WTC11 (cell line): ENCODE data around the gene ENO2. TPM values are rescaled to one million over a fixed set of nuclear protein-coding genes. Genes with fewer than 3 reads are reported as not detected.

Experiments used
- ATAC-seq: fragments of 200-7000 bp; cut with Tn5 transposase; 2 replicates; pipeline ENCODE4 v1.10.0; 2021; ENCODE audit warnings: mild to moderate bottlenecking, moderate library complexity
- CTCF ChIA-PET: fragments of 300-600 bp; sonication (Branson Sonifier 250); formaldehyde crosslinking; loops from one replicate; lab custom pipeline; 2021; ENCODE audit warnings: antibody characterized with exemption; lab: Charles Lee
- POLR2A ChIA-PET: fragments of 350-600 bp; sonication (Branson Sonifier 250); formaldehyde crosslinking; loops from one replicate; lab custom pipeline; 2021; ENCODE audit warnings: antibody characterized with exemption; lab: Charles Lee
- DNase-seq: peaks from one replicate; pipeline ENCODE4 v3.0.0; 2021; ENCODE audit warnings: low spot score
- H3K27ac Mint-ChIP-seq: 2 replicates; pipeline ENCODE4 v1.8.0; 2021; ENCODE audit warnings: mixed read lengths
- H3K27me3 Mint-ChIP-seq: 2 replicates; pipeline ENCODE4 v1.8.0; 2021; ENCODE audit warnings: low read depth, mild to moderate bottlenecking, moderate library complexity, mixed read lengths
- H3K36me3 Mint-ChIP-seq: 2 replicates; pipeline ENCODE4 v1.8.0; 2021; ENCODE audit warnings: mixed read lengths
- H3K4me1 Mint-ChIP-seq: 2 replicates; pipeline ENCODE4 v1.8.0; 2022; ENCODE audit warnings: mixed read lengths
- H3K4me3 Mint-ChIP-seq: 2 replicates; pipeline ENCODE4 v1.8.0; 2021; ENCODE audit warnings: mild to moderate bottlenecking, moderate library complexity, mixed read lengths
- H3K9me3 Mint-ChIP-seq: 2 replicates; pipeline ENCODE4 v1.8.0; 2021; ENCODE audit warnings: mixed read lengths
- AR ChIP-seq: fragments of 250-450 bp; sonication (Bioruptor Pico); IDR thresholded peaks from 2 replicates; pipeline ENCODE4 v1.9.0; 2021; ENCODE audit warnings: mild to moderate bottlenecking
- CREM ChIP-seq: sonication (generic); formaldehyde crosslinking; IDR thresholded peaks from 2 replicates; pipeline ENCODE4 v1.8.1; 2022; ENCODE audit warnings: mild to moderate bottlenecking, missing genetic modification reagents, moderate library complexity
- E2F5 ChIP-seq: sonication (generic); formaldehyde crosslinking; IDR thresholded peaks from 2 replicates; pipeline ENCODE4 v1.8.1; 2022; ENCODE audit warnings: mild to moderate bottlenecking, moderate library complexity, missing genetic modification reagents
- ERG ChIP-seq: fragments of 250-450 bp; sonication (Bioruptor Pico); IDR thresholded peaks from 2 replicates; pipeline ENCODE4 v1.8.0; 2021; ENCODE audit warnings: mild to moderate bottlenecking
- KAT7 ChIP-seq: sonication (generic); formaldehyde crosslinking; IDR thresholded peaks from 2 replicates; pipeline ENCODE4 v1.8.1; 2023; ENCODE audit warnings: missing genetic modification reagents, mild to moderate bottlenecking, borderline replicate concordance
- MLX ChIP-seq: sonication (generic); formaldehyde crosslinking; IDR thresholded peaks from 2 replicates; pipeline ENCODE4 v1.8.1; 2023; ENCODE audit warnings: mild to moderate bottlenecking, missing genetic modification reagents, moderate library complexity
- NFATC4 ChIP-seq: fragments of 250-450 bp; sonication (Bioruptor Pico); IDR thresholded peaks from 2 replicates; pipeline ENCODE4 v1.9.0; 2021; ENCODE audit warnings: mild to moderate bottlenecking
- PRDM15 ChIP-seq: sonication (generic); formaldehyde crosslinking; IDR thresholded peaks from 2 replicates; pipeline ENCODE4 v1.8.0; 2022; ENCODE audit warnings: missing genetic modification reagents
- PRRX2 ChIP-seq: fragments of 250-450 bp; sonication (Bioruptor Pico); IDR thresholded peaks from 2 replicates; pipeline ENCODE4 v1.8.0; 2021; ENCODE audit warnings: mild to moderate bottlenecking
- RORB ChIP-seq: fragments of 250-450 bp; sonication (Bioruptor Pico); IDR thresholded peaks from 2 replicates; pipeline ENCODE4 v1.9.0; 2021; ENCODE audit warnings: mild to moderate bottlenecking
- SMAD3 ChIP-seq: sonication (generic); formaldehyde crosslinking; IDR thresholded peaks from 2 replicates; pipeline ENCODE4 v1.8.0; 2022; ENCODE audit warnings: missing genetic modification reagents, mild to moderate bottlenecking, borderline replicate concordance
- ZBTB43 ChIP-seq: sonication (generic); formaldehyde crosslinking; IDR thresholded peaks from 2 replicates; pipeline ENCODE4 v1.8.1; 2023; ENCODE audit warnings: mild to moderate bottlenecking, missing genetic modification reagents
- ZNF138 ChIP-seq: sonication (generic); formaldehyde crosslinking; conservative IDR thresholded peaks from 2 replicates; pipeline ENCODE4 v1.8.1; 2022; ENCODE audit warnings: mild to moderate bottlenecking, moderate library complexity, missing genetic modification reagents
- ZNF281 ChIP-seq: sonication (generic); formaldehyde crosslinking; IDR thresholded peaks from 2 replicates; pipeline ENCODE4 v1.8.0; 2023; ENCODE audit warnings: mild to moderate bottlenecking, missing genetic modification reagents
- ZNF317 ChIP-seq: sonication (generic); formaldehyde crosslinking; IDR thresholded peaks from 2 replicates; pipeline ENCODE4 v1.8.1; 2023; ENCODE audit warnings: low read depth, mild to moderate bottlenecking, moderate library complexity, missing genetic modification reagents, borderline replicate concordance
- total RNA-seq: library from RNA; stranded (reverse); gene quantifications from 3 replicates; pipeline ENCODE4 v1.2.3, GENCODE V29; 2021

ENO2 gene
- total RNA-seq, 1 experiment from 2014 or later, result 118 TPM

- Mint-ChIP-seq H3K27me3 (no peaks in the 10 kb centered on the region), H3K4me1 (peaks cover 49% of the 10 kb centered on the region), H3K27ac (peak overlapping the region; percentile 99), H3K9me3 (no peaks in the 10 kb centered on the region), H3K4me3 (no peak overlapping the region), H3K36me3 (peaks cover 15% of the 10 kb centered on the region)
- DNase-seq (no peak), ATAC-seq (no peak)
- POLR2A ChIA-PET, result interaction anchor here (2.7 to 6.2 kb wide), 3 partner anchors 17 to 166 kb away, joined by 19 to 167 read pairs (median 66); partner anchors contain the start of gene C1RL
- 0 out of 2 replicates have a peak, but pooled peaks have one; percentile 47 for TF ChIP-seq PRRX2 (CRISPR knock-in tag)
- TF ChIP-seq SMAD3 (CRISPR knock-in tag), result no peak
- no peak for TF ChIP-seq E2F5 (CRISPR knock-in tag)
- CTCF ChIA-PET, result interaction anchor here (1.0 to 5.7 kb wide), 2 partner anchors 17 to 20 kb away, joined by 3 to 296 read pairs; no protein-coding TSS in a partner anchor
Measured at GRCh38 chr12:6942331-6942665, 27.9 kb downstream of the ENO2 start.

GRCh38 chr12:6943389-6943721, 29.0 kb downstream of the ENO2 start:
- Mint-ChIP-seq H3K36me3 (peaks cover 15% of the 10 kb centered on the region), H3K27ac (peak overlapping the region; percentile 99), H3K4me3 (peak overlapping the region; percentile 98), H3K27me3 (no peaks in the 10 kb centered on the region)
- peak; percentile 24 for ATAC-seq
- peak; percentile 77 for DNase-seq
- CTCF ChIA-PET, result interaction anchor here (0.6 to 5.7 kb wide), 11 partner anchors 14 to 201 kb away, joined by 3 to 296 read pairs (median 18); partner anchors contain the start of genes ATN1, C1RL, CDCA3 and SPSB2
- 0 out of 2 replicates have a peak, but pooled peaks have one; percentile 0 for TF ChIP-seq NFATC4 (CRISPR knock-in tag)
- peak; percentile 58; the same call in 1 of the 2 replicates for TF ChIP-seq AR (CRISPR knock-in tag)
- TF ChIP-seq ZNF317 (CRISPR knock-in tag), result no peak
- TF ChIP-seq KAT7 (CRISPR knock-in tag), result 0 out of 2 replicates have a peak, but pooled peaks have one; percentile 2
- TF ChIP-seq, all 79 proteins: peak for 3
- Mint-ChIP-seq H3K9me3 (no peaks in the 10 kb centered on the region), H3K4me1 (peaks cover 45% of the 10 kb centered on the region)
- POLR2A ChIA-PET, result interaction anchor here (0.9 to 6.2 kb wide), 22 partner anchors 9 to 190 kb away, joined by 3 to 167 read pairs (median 6); partner anchors contain the start of genes C1RL, CDCA3, EMG1 and ENO2

- ChIA-PET CTCF (interaction anchor here (0.6 to 5.7 kb wide), 19 partner anchors 7 to 201 kb away, joined by 3 to 296 read pairs (median 9); partner anchors contain the start of genes ATN1, C1RL, C1S and CDCA3), POLR2A (interaction anchor here (0.6 to 6.2 kb wide), 24 partner anchors 10 to 603 kb away, joined by 3 to 167 read pairs (median 6); partner anchors contain the start of genes C1RL, CDCA3, EMG1 and ENO2)
- Mint-ChIP-seq H3K27ac (peak within 1 kb of the TSS; percentile 99), H3K4me3 (peak within 1 kb of the TSS; percentile 98), H3K27me3 (no peaks in the 10 kb centered on the region), H3K36me3 (peaks cover 15% of the 10 kb centered on the region), H3K9me3 (no peaks in the 10 kb centered on the region), H3K4me1 (peaks cover 41% of the 10 kb centered on the region)
- peak; percentile 76 for DNase-seq
- ATAC-seq, result peak; percentile 46
- TF ChIP-seq ZNF281 (CRISPR knock-in tag) (no peak), ZBTB43 (CRISPR knock-in tag) (peak; percentile 92; the same call in 1 of the 2 replicates), ZNF138 (CRISPR knock-in tag) (0 out of 2 replicates have a peak, but pooled peaks have one; percentile 37), PRDM15 (CRISPR knock-in tag) (peak; percentile 52; the same call in 1 of the 2 replicates), CREM (CRISPR knock-in tag) (no peak; the same call in 1 of the 2 replicates), ERG (CRISPR knock-in tag) (peak; percentile 99), RORB (CRISPR knock-in tag) (peak; percentile 57), MLX (CRISPR knock-in tag) (0 out of 2 replicates have a peak, but pooled peaks have one; percentile 50)
Measured at GRCh38 chr12:6943722-6944380, 29.5 kb downstream of the ENO2 start, which contains the start of the genes C12orf57 and RNU7-1. Gene C12orf57, plus strand, starts transcription at chr12:6944022. Its CDS starts 100 bp downstream, at chr12:6944122. Gene RNU7-1, plus strand, starts transcription at chr12:6943816.
